HG02571 (cell line): Measurements from ENCODE around the gene SMIM35.

Experiments
- ATAC-seq: cut with Tn5 transposase; IDR thresholded peaks from one replicate; pipeline ENCODE4 v1.9.1; 2021; ENCODE audit warnings: mild to moderate bottlenecking, moderate library complexity; ENCODE audit not compliant: unreplicated experiment

SMIM35 gene

DNA sequence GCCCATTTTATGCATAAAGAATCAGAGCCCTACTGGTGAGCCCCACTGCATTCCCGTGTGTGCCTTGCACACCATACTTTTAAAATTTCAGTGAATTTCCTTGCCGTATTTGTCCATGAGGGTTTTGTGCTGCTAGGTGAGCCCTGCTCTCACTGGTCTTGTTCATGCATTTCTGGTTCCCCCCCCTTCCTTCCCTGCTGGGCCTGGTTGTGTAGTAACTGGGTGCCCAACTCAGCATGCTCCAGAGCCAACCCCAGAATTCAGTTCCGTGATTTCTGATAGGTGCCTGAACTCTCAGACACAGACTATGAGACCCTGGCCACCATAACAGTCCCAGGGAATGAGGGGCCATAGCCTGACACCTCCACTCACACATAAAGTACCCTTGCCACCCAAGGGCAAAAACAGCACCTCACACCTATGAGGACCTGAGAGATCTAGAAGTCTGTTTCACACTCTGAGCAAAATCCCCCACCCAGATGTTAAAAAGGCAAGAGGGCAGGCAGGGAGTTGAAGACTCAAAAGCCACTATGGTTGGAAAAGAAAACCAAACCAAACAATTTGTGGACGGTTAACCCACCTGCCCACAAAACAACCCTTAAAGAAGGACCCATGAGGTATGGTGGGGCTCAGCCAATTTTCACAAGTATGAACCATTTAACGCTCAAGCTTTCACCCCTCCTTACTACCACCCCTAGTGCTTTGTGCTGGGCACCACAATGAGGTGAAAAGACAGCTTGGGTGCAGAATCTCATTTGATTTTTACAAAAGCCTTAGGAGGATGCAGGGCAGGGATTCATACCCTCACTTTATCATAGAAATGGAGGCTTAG is 117.4 kb downstream of the SMIM35 start:
- ATAC-seq, result no peak

GRCh38 chr11:117966908-117967307 is 119.9 kb downstream of the SMIM35 start:
- ATAC-seq, result no peak

DNA sequence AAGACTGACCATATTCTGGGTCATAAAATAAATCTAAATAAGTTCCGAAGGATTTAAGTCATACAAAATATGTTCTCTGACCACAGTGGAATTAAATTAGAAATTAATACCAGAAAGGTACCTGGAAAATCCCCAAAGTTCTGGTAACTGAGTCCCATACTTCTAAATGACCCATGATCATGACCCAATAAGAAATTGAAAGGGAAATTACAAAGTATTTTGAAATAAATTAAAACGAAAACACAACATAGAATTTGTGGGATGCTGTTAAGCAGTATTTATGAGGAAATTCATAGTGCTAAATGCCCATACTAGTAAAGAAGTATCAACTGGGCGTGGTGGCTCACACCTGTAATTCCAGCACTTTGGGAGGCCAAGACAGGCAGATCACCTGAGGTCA is 123.9 kb downstream of the SMIM35 start:
- no peak for ATAC-seq

DNA sequence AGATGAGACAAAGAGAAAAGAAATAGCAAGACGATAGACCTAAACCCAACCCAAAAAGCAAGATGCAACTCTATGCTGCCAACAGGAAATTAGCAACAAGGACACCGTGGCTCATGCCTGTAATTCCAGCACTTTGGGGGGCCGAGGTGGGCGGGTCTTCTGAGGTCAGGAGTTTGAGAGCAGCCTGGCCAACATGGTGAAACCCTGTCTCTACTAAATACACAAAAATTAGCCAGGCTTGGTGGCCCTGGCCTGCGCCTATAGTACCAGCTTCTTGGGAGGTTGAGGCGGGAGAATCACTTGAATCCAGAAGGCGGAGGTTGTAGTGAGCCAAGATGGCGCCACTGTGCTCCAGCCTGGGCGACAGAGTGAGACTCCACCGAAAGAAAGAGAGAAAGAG is 124.9 kb downstream of the SMIM35 start:
- no peak for ATAC-seq

DNA sequence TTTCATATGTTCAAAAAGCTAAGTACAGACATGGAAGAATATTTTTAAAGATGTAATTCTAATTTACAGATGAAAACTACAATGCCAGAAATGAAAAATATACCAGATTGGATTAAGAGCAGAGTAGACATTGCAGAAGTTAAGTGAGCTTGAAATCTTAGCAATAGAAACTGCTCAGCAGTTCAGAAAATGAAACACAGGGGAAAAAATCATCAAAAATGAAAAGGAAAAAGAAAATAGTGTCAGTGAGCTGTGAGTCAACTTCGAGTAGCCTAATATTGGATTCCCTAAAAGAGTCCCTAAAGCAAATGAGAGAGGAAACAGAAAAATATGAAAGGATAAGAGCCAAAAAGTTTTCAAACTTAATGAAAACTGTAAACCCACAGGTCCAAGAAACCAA is 126.4 kb downstream of the SMIM35 start:
- ATAC-seq, result no peak

DNA sequence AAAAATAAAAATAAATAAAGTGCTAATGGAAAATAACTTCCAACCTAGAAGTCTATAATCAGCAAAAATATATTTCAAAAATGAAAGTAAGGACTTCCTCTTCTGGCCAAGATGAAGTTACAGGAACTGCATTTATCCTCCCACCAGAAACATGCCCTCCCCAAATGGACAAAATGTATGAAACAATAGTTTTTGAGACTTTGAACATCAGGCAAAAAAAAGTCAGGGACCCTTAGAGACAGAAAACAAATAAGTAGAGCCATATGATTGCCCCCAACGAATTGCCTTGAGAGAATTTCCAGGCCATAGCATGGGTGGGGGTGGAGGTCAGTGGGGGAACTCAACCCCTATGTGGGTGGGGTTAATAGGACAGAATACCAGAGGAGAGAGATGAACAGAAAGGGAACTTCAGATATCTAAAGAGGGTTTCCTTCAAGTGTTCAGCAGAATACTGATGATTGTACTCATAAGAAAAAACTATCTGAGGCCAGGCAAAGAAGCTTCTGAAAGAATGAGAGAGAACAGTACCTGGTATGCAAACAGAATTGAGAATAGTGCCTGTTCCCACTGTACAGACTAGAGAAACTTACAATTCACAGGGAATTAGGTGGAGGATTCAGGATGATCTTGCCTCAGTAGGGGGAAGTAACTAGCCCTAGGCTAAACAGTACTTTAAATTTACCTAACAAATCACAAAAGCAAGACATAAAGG is 127.2 kb downstream of the SMIM35 start:
- no peak for ATAC-seq

- ATAC-seq, result no peak
Observed at GRCh38 chr11:117958949-117959348, 127.8 kb downstream of the SMIM35 start.
